OCI-LY7 (cell line): ENCODE measurements around the gene MOB3A. TPM values are rescaled to one million over a fixed set of nuclear protein-coding genes. Genes with fewer than 3 reads are reported as not detected.

Experiments used
- BruUV-seq: library from RNA; stranded (reverse); fragments of 400-500 nt; replicated peaks from 2 replicates; lab custom pipeline; 2021; lab: Mats Ljungman, UMichigan
- CTCF ChIA-PET: fragments of 300-600 bp; sonication (Branson Sonifier 250); formaldehyde crosslinking; loops from one replicate; lab custom pipeline; 2022; ENCODE audit warnings: antibody characterized with exemption; ENCODE audit not compliant: unreplicated experiment; lab: Charles Lee
- POLR2A ChIA-PET: fragments of 300-600 bp; sonication (Branson Sonifier 250); formaldehyde crosslinking; loops from one replicate; lab custom pipeline; 2022; ENCODE audit warnings: antibody characterized with exemption; lab: Charles Lee
- DNase-seq: peaks from one replicate; pipeline ENCODE4 v3.0.0-alpha.2; 2015; ENCODE audit warnings: low spot score
- H2AFZ ChIP-seq: fragments of 200-600 bp; sonication (generic), shearing (Covaris generic); 2 replicates; pipeline ENCODE4 v1.6.1; 2014; ENCODE audit warnings: mild to moderate bottlenecking, antibody characterized with exemption, low read length, moderate library complexity
- H3K27ac ChIP-seq: fragments of 200-600 bp; sonication (generic); 2 replicates; pipeline ENCODE4 v1.5.1; 2014; ENCODE audit warnings: mixed run types, low read depth, mild to moderate bottlenecking, moderate library complexity, low read length, inconsistent platforms; ENCODE audit not compliant: poor library complexity, severe bottlenecking
- H3K36me3 ChIP-seq: fragments of 200-600 bp; sonication (generic); 2 replicates; pipeline ENCODE4 v1.6.1; 2014; ENCODE audit warnings: mild to moderate bottlenecking, antibody characterized with exemption, low read length, moderate library complexity, mixed read lengths; ENCODE audit not compliant: insufficient read depth
- H3K4me1 ChIP-seq: fragments of 200-600 bp; sonication (generic); 2 replicates; pipeline ENCODE4 v1.5.1; 2014; ENCODE audit warnings: mild to moderate bottlenecking, low read length; ENCODE audit not compliant: insufficient read depth, poor library complexity, severe bottlenecking
- H3K4me2 ChIP-seq: fragments of 200-600 bp; sonication (generic); 2 replicates; pipeline ENCODE4 v1.6.1; 2014; ENCODE audit warnings: mild to moderate bottlenecking, low read length
- H3K4me3 ChIP-seq: fragments of 200-600 bp; sonication (generic); 2 replicates; pipeline ENCODE4 v1.5.1; 2014; ENCODE audit warnings: mild to moderate bottlenecking, low read depth, low read length; ENCODE audit not compliant: poor library complexity, severe bottlenecking
- H3K79me2 ChIP-seq: fragments of 200-600 bp; sonication (generic); 2 replicates; pipeline ENCODE4 v1.6.1; 2016; ENCODE audit warnings: low read depth, mild to moderate bottlenecking, low read length, moderate library complexity, mixed read lengths; ENCODE audit not compliant: insufficient read depth
- H3K9me2 ChIP-seq: fragments of 200-600 bp; sonication (generic); 2 replicates; pipeline ENCODE4 v1.6.1; 2016; ENCODE audit warnings: mild to moderate bottlenecking, low read length, mixed read lengths; ENCODE audit not compliant: insufficient read depth
- H3K9me3 ChIP-seq: fragments of 200-600 bp; sonication (generic); 2 replicates; pipeline ENCODE4 v1.6.1; 2014; ENCODE audit warnings: mild to moderate bottlenecking, mixed run types, low read length, mixed read lengths
- H4K20me1 ChIP-seq: fragments of 200-600 bp; sonication (generic); 2 replicates; pipeline ENCODE4 v1.6.1; 2014; ENCODE audit warnings: mild to moderate bottlenecking, antibody characterized with exemption, low read length, moderate library complexity, mixed read lengths; ENCODE audit not compliant: insufficient read depth
- EZH2phosphoT487 ChIP-seq: fragments of 200-600 bp; sonication (generic); IDR thresholded peaks from 2 replicates; pipeline ENCODE4 v1.6.1; 2018; ENCODE audit warnings: low read depth, borderline replicate concordance, mild to moderate bottlenecking, mixed run types, antibody characterized with exemption, low read length, moderate library complexity, mixed read lengths
- intact Hi-C: fragments of 100-400 bp; cut with micrococcal nuclease; formaldehyde crosslinking; loops from one replicate; pipeline ENCODE4 v1.10.0; 2022; ENCODE audit not compliant: unreplicated experiment
- total RNA-seq, 2 experiments: library from RNA; depleted of rRNA in 1 of 2; stranded (reverse); fragments of >200 nt in 1 of 2; shearing (Covaris generic) in 1 of 2; gene quantifications; 2 replicates each; pipeline ENCODE4 v1.2.3, GENCODE V29; 2014 to 2022
- TF ChIP-seq, protein P1 (sequence below): fragments of 200-600 bp; sonication (generic); conservative IDR thresholded peaks from 2 replicates; pipeline ENCODE4 v1.5.1; 2014; ENCODE audit warnings: mild to moderate bottlenecking, antibody characterized with exemption, low read length, moderate library complexity, mixed read lengths

The MOB3A gene
- total RNA-seq, 2 experiments from 2014 or later: 54.6 to 111 TPM

DNA sequence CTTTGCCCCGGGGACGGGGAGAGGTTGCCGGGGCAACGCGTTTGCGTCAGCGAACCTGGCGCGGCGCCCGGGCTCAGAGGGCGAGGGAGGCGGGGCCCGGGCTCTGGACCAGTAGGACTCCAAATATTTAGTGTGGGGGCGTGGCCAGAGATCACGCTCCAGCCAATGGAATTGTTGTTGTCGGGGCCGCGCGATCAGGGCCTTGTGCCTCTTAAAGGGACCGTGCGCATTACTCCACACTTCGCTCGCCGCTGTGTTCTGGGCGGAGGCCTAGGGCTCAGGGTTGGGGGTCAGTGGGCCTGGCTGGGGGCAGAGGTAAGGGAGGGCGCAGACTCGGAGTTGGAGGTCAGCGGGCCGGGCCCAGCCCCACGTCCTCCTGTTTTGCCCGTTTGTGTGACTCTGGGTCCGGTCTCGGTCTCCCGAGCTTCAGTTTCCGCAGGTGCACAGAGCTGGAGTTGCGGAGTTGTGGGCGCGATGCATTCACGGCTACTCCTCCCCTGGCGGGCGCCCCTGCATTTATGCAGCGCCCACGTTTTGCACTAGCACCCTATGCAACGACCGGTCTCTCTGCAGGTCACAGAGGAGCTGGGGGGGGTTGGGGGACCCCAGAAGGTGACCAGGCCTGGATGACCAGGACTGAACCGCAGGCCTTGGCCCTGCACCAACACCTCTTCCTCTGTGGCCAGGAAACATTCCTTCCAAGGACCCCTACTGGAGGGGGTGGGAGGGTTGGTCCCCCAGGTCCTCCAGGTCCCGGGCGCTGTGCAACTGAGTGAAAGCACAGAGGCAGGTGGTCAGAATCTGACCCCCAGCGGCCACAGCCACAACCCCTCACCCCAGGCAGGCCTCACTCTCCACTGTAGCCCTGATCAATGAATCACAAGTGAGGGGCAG lies 34.4 kb downstream of the MOB3A start:
- no peaks in the 10 kb centered on the region; the same call in 1 of the 2 replicates for H3K79me2 ChIP-seq
- no peaks in the 10 kb centered on the region for H4K20me1 ChIP-seq
- no TSS peak for BruUV-seq
- peaks cover 65% of the 10 kb centered on the region for H3K4me1 ChIP-seq
- peak overlapping the region; percentile 73 for H3K27ac ChIP-seq
- CTCF ChIA-PET: no interaction called here
- POLR2A ChIA-PET: interaction anchor here (1.0 to 1.6 kb wide), 2 partner anchors 9 to 19 kb away, joined by 3 to 4 read pairs; no protein-coding TSS in a partner anchor
- no peaks in the 10 kb centered on the region for H3K9me2 ChIP-seq
- H3K36me3 ChIP-seq: no peaks in the 10 kb centered on the region
- H3K4me2 ChIP-seq: peak overlapping the region; percentile 96
- TF ChIP-seq, protein P1, sequence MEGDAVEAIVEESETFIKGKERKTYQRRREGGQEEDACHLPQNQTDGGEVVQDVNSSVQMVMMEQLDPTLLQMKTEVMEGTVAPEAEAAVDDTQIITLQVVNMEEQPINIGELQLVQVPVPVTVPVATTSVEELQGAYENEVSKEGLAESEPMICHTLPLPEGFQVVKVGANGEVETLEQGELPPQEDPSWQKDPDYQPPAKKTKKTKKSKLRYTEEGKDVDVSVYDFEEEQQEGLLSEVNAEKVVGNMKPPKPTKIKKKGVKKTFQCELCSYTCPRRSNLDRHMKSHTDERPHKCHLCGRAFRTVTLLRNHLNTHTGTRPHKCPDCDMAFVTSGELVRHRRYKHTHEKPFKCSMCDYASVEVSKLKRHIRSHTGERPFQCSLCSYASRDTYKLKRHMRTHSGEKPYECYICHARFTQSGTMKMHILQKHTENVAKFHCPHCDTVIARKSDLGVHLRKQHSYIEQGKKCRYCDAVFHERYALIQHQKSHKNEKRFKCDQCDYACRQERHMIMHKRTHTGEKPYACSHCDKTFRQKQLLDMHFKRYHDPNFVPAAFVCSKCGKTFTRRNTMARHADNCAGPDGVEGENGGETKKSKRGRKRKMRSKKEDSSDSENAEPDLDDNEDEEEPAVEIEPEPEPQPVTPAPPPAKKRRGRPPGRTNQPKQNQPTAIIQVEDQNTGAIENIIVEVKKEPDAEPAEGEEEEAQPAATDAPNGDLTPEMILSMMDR: 0 out of 2 replicates have a peak, but pooled peaks have one; percentile 27
- no peak for TF ChIP-seq EZH2phosphoT487
- intact Hi-C loops: loop anchor here (2.0 kb wide), 1 partner anchor 23 kb away; no protein-coding TSS in a partner anchor
- peak overlapping the region; percentile 80 for H3K4me3 ChIP-seq
- no peaks in the 10 kb centered on the region for H3K9me3 ChIP-seq
- H2AFZ ChIP-seq: peak overlapping the region; percentile 25; the same call in 1 of the 2 replicates
- DNase-seq: peak; percentile 100

DNA sequence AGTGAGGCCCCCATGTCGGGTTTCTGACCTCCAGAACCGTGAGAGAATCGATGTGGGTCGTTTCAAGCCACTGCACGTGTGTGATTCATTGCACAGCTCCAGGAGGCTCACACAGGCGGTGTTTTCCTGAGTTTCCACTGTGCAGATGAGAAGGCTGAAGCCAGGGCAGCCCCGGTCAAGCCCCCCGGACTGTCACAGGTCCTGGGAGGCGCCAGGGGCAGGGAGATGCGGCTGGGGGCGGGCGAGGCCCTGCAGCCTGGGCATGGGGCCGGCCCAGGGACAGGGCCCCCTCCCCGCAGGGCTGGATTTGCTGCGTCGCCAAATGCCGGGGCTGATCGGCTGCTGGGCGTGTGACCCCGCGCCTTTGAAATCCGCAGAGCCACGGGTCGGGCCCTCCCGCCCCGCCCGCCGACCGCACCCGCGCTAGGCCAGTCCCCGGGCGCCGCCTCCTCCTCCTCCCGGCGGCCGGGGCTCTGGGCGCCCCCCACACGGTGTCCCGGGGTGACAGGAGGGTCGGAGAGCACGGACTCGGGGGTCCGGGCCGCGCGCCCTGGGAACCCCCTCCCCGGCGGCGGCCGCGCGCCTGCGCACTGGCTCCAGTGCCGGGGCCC lies 35.1 kb downstream of the MOB3A start:
- Histone ChIP-seq H3K36me3 (no peaks in the 10 kb centered on the region), H2AFZ (peak overlapping the region; percentile 11; the same call in 1 of the 2 replicates), H3K27ac (peak overlapping the region; percentile 73), H3K9me3 (no peaks in the 10 kb centered on the region), H3K9me2 (no peaks in the 10 kb centered on the region), H4K20me1 (no peaks in the 10 kb centered on the region), H3K79me2 (no peaks in the 10 kb centered on the region; the same call in 1 of the 2 replicates), H3K4me3 (peak overlapping the region; percentile 80), H3K4me1 (peaks cover 72% of the 10 kb centered on the region), H3K4me2 (peak overlapping the region; percentile 96)
- CTCF ChIA-PET: no interaction called here
- BruUV-seq: TSS peak; percentile 84
- TF ChIP-seq, protein P1: no peak
- TF ChIP-seq EZH2phosphoT487: no peak
- intact Hi-C loops: loop anchor here (2.0 kb wide), 1 partner anchor 24 kb away; no protein-coding TSS in a partner anchor
- no peak for DNase-seq
- POLR2A ChIA-PET: interaction anchor here (1.0 kb wide), 1 partner anchor 19 kb away, joined by 3 read pairs; no protein-coding TSS in a partner anchor
